Measurements from ENCODE around the gene SCTR.

Gene SCTR

GRCh38 chr2:119453972-119454593 is 70.2 kb downstream of the SCTR start:
- no peak overlapping the region for H3K4me3 ChIP-seq (replicated peaks; ENCODE audit: low read depth, low read length)
- peaks cover 3% of the 10 kb centered on the region; the same call in 1 of the 2 replicates for H3K27me3 ChIP-seq (replicated peaks; ENCODE audit: control insufficient read depth, insufficient read depth, low read length)
- TF ChIP-seq, protein P1, sequence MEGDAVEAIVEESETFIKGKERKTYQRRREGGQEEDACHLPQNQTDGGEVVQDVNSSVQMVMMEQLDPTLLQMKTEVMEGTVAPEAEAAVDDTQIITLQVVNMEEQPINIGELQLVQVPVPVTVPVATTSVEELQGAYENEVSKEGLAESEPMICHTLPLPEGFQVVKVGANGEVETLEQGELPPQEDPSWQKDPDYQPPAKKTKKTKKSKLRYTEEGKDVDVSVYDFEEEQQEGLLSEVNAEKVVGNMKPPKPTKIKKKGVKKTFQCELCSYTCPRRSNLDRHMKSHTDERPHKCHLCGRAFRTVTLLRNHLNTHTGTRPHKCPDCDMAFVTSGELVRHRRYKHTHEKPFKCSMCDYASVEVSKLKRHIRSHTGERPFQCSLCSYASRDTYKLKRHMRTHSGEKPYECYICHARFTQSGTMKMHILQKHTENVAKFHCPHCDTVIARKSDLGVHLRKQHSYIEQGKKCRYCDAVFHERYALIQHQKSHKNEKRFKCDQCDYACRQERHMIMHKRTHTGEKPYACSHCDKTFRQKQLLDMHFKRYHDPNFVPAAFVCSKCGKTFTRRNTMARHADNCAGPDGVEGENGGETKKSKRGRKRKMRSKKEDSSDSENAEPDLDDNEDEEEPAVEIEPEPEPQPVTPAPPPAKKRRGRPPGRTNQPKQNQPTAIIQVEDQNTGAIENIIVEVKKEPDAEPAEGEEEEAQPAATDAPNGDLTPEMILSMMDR (IDR thresholded peaks at IDR 0.05; ENCODE audit: insufficient read depth, low read length, poor library complexity, severe bottlenecking): no peak
- no peaks in the 10 kb centered on the region for H3K36me3 ChIP-seq (ENCODE audit: control insufficient read depth, insufficient read depth, low read length)
- no peak for DNase-seq (ENCODE audit: extremely low read depth, insufficient read length)

GRCh38 chr2:119451336-119452050 is 72.8 kb downstream of the SCTR start:
- TF ChIP-seq, protein P1 (IDR thresholded peaks at IDR 0.05; ENCODE audit: insufficient read depth, low read length, poor library complexity, severe bottlenecking): no peak
- no peaks in the 10 kb centered on the region for H3K36me3 ChIP-seq (ENCODE audit: control insufficient read depth, insufficient read depth, low read length)
- no peak overlapping the region for H3K4me3 ChIP-seq (replicated peaks; ENCODE audit: low read depth, low read length)
- peaks cover 3% of the 10 kb centered on the region; the same call in 1 of the 2 replicates for H3K27me3 ChIP-seq (replicated peaks; ENCODE audit: control insufficient read depth, insufficient read depth, low read length)
- no peak for DNase-seq (ENCODE audit: extremely low read depth, insufficient read length)

GRCh38 chr2:119449521-119449920 is 74.8 kb downstream of the SCTR start:
- TF ChIP-seq, protein P1 (IDR thresholded peaks at IDR 0.05; ENCODE audit: insufficient read depth, low read length, poor library complexity, severe bottlenecking): no peak
- Histone ChIP-seq H3K27me3 (replicated peaks; ENCODE audit: control insufficient read depth, insufficient read depth, low read length) (peaks cover 3% of the 10 kb centered on the region; the same call in 1 of the 2 replicates), H3K4me3 (replicated peaks; ENCODE audit: low read depth, low read length) (no peak overlapping the region), H3K36me3 (ENCODE audit: control insufficient read depth, insufficient read depth, low read length) (no peaks in the 10 kb centered on the region)
- DNase-seq (ENCODE audit: extremely low read depth, insufficient read length): no peak

GRCh38 chr2:119448427-119449141 is 75.7 kb downstream of the SCTR start:
- Histone ChIP-seq H3K27me3 (replicated peaks; ENCODE audit: control insufficient read depth, insufficient read depth, low read length) (peaks cover 3% of the 10 kb centered on the region; the same call in 1 of the 2 replicates), H3K4me3 (replicated peaks; ENCODE audit: low read depth, low read length) (no peak overlapping the region), H3K36me3 (ENCODE audit: control insufficient read depth, insufficient read depth, low read length) (no peaks in the 10 kb centered on the region)
- DNase-seq (ENCODE audit: extremely low read depth, insufficient read length): no peak
- TF ChIP-seq, protein P1 (IDR thresholded peaks at IDR 0.05; ENCODE audit: insufficient read depth, low read length, poor library complexity, severe bottlenecking): no peak

DNA sequence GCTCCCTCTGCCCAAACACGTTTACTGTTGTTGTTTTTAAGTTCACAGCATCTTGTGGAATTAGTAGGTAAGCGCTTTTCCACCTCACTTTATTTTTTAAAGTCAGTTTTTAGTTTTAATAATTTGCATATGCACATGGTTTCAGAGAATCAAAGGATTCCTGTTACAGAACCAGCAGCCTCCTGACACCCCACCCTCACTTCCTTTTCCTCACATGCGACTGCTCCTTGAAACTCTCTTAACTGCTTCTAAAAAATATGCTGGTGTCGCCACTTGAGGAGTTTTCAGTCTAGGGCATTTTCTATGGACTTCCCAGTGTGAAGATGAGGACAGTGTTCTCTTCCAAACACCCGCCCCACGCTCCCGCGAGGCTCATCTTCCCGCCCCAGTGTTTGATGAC is 78.2 kb downstream of the SCTR start:
- DNase-seq (ENCODE audit: extremely low read depth, insufficient read length): no peak
- no peaks in the 10 kb centered on the region for H3K36me3 ChIP-seq (ENCODE audit: control insufficient read depth, insufficient read depth, low read length)
- H3K27me3 ChIP-seq (replicated peaks; ENCODE audit: control insufficient read depth, insufficient read depth, low read length): no peaks in the 10 kb centered on the region; the same call in 1 of the 2 replicates
- H3K4me3 ChIP-seq (replicated peaks; ENCODE audit: low read depth, low read length): no peak overlapping the region
- TF ChIP-seq, protein P1 (IDR thresholded peaks at IDR 0.05; ENCODE audit: insufficient read depth, low read length, poor library complexity, severe bottlenecking): no peak
